SK-N-SH treated with all-trans-retinoic acid at 6 μM for 48 hours (cell line): Measurements from ENCODE around the gene STEAP3.

Experiments used
- ATAC-seq: fragments of 200-7000 bp; cut with Tn5 transposase; 3 replicates; pipeline ENCODE4 v1.9.1; 2020; ENCODE audit warnings: mild to moderate bottlenecking, moderate library complexity
- ARNTL ChIP-seq: fragments of 450-650 bp; formaldehyde crosslinking; IDR thresholded peaks from 2 replicates; pipeline ENCODE4 v1.5.0; 2020; ENCODE audit warnings: low read depth, mild to moderate bottlenecking, moderate library complexity, borderline replicate concordance
- GLIS3 ChIP-seq: fragments of 250-450 bp; sonication (Bioruptor Pico); IDR thresholded peaks from 2 replicates; pipeline ENCODE4 v1.5.0; 2020; ENCODE audit warnings: mild to moderate bottlenecking, moderate library complexity
- ISL1 ChIP-seq: fragments of 250-450 bp; sonication (Bioruptor Pico); IDR thresholded peaks from 2 replicates; pipeline ENCODE4 v2.1.2; 2022; ENCODE audit warnings: mild to moderate bottlenecking, moderate library complexity
- OSR1 ChIP-seq: fragments of 250-450 bp; sonication (Bioruptor Pico); IDR thresholded peaks from 2 replicates; pipeline ENCODE4 v1.8.0; 2022; ENCODE audit warnings: moderate library complexity, mild to moderate bottlenecking, inconsistent platforms
- PPARA ChIP-seq: fragments of 250-450 bp; sonication (Bioruptor Pico); IDR thresholded peaks from 2 replicates; pipeline ENCODE4 v1.5.0; 2020; ENCODE audit warnings: mild to moderate bottlenecking, borderline replicate concordance
- RARB ChIP-seq: fragments of 250-450 bp; sonication (Bioruptor Pico); IDR thresholded peaks from 2 replicates; pipeline ENCODE4 v1.8.0; 2021; ENCODE audit warnings: mild to moderate bottlenecking, moderate library complexity
- SNAI2 ChIP-seq: fragments of 250-450 bp; sonication (Bioruptor Pico); IDR thresholded peaks from 2 replicates; pipeline ENCODE4 v1.5.0; 2020; ENCODE audit warnings: mild to moderate bottlenecking, moderate library complexity
- TCF4 ChIP-seq: fragments of 250-450 bp; sonication (Bioruptor Pico); IDR thresholded peaks from 2 replicates; pipeline ENCODE4 v1.8.0; 2021; ENCODE audit warnings: mild to moderate bottlenecking, moderate library complexity, borderline replicate concordance
- TOX ChIP-seq: fragments of 250-450 bp; sonication (Bioruptor Pico); IDR thresholded peaks from 2 replicates; pipeline ENCODE4 v1.8.0; 2021; ENCODE audit warnings: mild to moderate bottlenecking, moderate library complexity, borderline replicate concordance
- TSHZ2 ChIP-seq: fragments of 250-450 bp; sonication (Bioruptor Pico); IDR thresholded peaks from 2 replicates; pipeline ENCODE4 v1.5.0; 2020; ENCODE audit warnings: mild to moderate bottlenecking, moderate library complexity
- ZC3H10 ChIP-seq: fragments of 250-450 bp; sonication (Bioruptor Pico); IDR thresholded peaks from 2 replicates; pipeline ENCODE4 v1.5.1; 2021; ENCODE audit warnings: mild to moderate bottlenecking, moderate library complexity
- ZFP3 ChIP-seq: fragments of 250-450 bp; sonication (Bioruptor Pico); IDR thresholded peaks from 2 replicates; pipeline ENCODE4 v1.5.0; 2020; ENCODE audit warnings: mild to moderate bottlenecking, moderate library complexity
- ZFP30 ChIP-seq: fragments of 450-650 bp; formaldehyde crosslinking; IDR thresholded peaks from 2 replicates; pipeline ENCODE4 v1.5.0; 2022; ENCODE audit warnings: mild to moderate bottlenecking, moderate library complexity
- ZNF565 ChIP-seq: fragments of 450-650 bp; formaldehyde crosslinking; conservative IDR thresholded peaks from 2 replicates; pipeline ENCODE4 v1.5.0; 2020; ENCODE audit warnings: low read depth, mild to moderate bottlenecking, moderate library complexity
- ZNF70 ChIP-seq: fragments of 450-650 bp; formaldehyde crosslinking; IDR thresholded peaks from 2 replicates; pipeline ENCODE4 v1.5.0; 2020; ENCODE audit warnings: mild to moderate bottlenecking, moderate library complexity
- TF ChIP-seq, protein P1 (sequence below): fragments of 250-450 bp; sonication (Bioruptor Pico); IDR thresholded peaks from 2 replicates; pipeline ENCODE4 v1.5.1; 2021; ENCODE audit warnings: mild to moderate bottlenecking, moderate library complexity
- TF ChIP-seq, protein P2 (sequence below): fragments of 250-450 bp; sonication (Bioruptor Pico); IDR thresholded peaks from 2 replicates; pipeline ENCODE4 v1.8.0; 2020; ENCODE audit warnings: mild to moderate bottlenecking, moderate library complexity, borderline replicate concordance

The STEAP3 gene

DNA sequence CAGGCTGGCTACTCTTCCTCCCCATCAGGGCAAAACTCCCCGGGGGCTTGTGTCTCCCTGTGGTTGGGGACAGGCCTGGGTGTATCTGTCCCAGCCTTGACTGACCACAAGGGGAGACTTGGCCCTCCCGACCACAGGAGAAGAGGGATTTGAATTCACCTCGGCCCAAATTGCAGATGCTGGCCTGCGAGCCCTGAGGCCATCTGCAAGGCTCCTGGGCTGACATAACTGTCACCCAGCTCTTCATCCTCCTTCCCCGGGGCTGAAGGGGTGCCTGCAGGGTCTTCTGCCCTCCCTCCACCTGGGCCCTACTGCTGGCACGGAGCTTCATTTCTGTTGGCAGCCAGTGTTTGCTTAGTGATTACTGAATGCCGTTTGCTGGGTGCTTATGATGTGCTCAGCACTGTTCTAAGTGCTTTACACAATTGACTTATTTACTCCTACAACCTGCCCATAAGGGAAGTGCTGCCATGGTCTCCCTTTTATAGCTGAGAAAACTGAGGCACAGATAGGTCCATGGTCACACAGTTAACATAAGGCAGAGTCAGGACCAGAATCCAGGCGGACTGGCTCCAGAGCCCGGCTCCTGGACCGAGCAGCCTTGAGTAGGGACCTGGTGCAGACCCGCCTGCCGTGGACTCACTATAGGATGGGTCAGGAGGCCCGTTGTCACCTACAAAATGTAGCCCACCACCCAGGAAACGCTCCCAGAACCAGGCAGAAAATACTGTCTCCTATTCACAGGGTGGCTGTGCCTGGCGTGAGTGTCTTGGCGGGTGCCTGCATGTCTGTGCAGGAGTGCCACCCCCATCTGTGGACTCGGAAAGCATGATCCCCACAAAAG, 18.9 kb downstream of the STEAP3 start:
- ATAC-seq, result no peak
- TF ChIP-seq ZC3H10 (CRISPR knock-in tag), result no peak
- no peak for TF ChIP-seq RARB
- no peak for TF ChIP-seq ISL1
- TF ChIP-seq TCF4 (CRISPR knock-in tag), result no peak
- TF ChIP-seq TSHZ2, result no peak
- TF ChIP-seq SNAI2, result no peak
- TF ChIP-seq, protein P1, sequence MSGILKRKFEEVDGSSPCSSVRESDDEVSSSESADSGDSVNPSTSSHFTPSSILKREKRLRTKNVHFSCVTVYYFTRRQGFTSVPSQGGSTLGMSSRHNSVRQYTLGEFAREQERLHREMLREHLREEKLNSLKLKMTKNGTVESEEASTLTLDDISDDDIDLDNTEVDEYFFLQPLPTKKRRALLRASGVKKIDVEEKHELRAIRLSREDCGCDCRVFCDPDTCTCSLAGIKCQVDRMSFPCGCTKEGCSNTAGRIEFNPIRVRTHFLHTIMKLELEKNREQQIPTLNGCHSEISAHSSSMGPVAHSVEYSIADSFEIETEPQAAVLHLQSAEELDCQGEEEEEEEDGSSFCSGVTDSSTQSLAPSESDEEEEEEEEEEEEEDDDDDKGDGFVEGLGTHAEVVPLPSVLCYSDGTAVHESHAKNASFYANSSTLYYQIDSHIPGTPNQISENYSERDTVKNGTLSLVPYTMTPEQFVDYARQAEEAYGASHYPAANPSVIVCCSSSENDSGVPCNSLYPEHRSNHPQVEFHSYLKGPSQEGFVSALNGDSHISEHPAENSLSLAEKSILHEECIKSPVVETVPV (CRISPR knock-in tag), result no peak
- no peak for TF ChIP-seq ZFP3

- ATAC-seq, result no peak
- TF ChIP-seq TCF4 (CRISPR knock-in tag), result no peak
- no peak for TF ChIP-seq ZNF70 (CRISPR knock-in tag)
- no peak for TF ChIP-seq SNAI2
- TF ChIP-seq, protein P1 (CRISPR knock-in tag), result no peak
- TF ChIP-seq TSHZ2, result no peak
- TF ChIP-seq, protein P2, sequence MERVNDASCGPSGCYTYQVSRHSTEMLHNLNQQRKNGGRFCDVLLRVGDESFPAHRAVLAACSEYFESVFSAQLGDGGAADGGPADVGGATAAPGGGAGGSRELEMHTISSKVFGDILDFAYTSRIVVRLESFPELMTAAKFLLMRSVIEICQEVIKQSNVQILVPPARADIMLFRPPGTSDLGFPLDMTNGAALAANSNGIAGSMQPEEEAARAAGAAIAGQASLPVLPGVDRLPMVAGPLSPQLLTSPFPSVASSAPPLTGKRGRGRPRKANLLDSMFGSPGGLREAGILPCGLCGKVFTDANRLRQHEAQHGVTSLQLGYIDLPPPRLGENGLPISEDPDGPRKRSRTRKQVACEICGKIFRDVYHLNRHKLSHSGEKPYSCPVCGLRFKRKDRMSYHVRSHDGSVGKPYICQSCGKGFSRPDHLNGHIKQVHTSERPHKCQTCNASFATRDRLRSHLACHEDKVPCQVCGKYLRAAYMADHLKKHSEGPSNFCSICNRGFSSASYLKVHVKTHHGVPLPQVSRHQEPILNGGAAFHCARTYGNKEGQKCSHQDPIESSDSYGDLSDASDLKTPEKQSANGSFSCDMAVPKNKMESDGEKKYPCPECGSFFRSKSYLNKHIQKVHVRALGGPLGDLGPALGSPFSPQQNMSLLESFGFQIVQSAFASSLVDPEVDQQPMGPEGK (CRISPR knock-in tag), result no peak
- TF ChIP-seq GLIS3 (CRISPR knock-in tag), result no peak
- TF ChIP-seq, all 23 proteins: peak for 0
Measured at GRCh38 chr2:119243621-119244020, 20.0 kb downstream of the STEAP3 start.

GRCh38 chr2:119245076-119245840, 21.6 kb downstream of the STEAP3 start:
- ATAC-seq, result no peak
- TF ChIP-seq ZNF565 (no peak), GLIS3 (CRISPR knock-in tag) (no peak), PPARA (CRISPR knock-in tag) (no peak), SNAI2 (no peak), ISL1 (no peak), ZNF70 (CRISPR knock-in tag) (no peak), ZFP30 (no peak), ZC3H10 (CRISPR knock-in tag) (no peak), RARB (no peak), OSR1 (CRISPR knock-in tag) (no peak), ZFP3 (no peak), ARNTL (CRISPR knock-in tag) (no peak), TOX (CRISPR knock-in tag) (no peak)
